Neural progenitor cell (in vitro differentiated cells): Measurements from ENCODE around the gene KLC3. TPM values are rescaled to one million over a fixed set of nuclear protein-coding genes. Genes with fewer than 3 reads are reported as not detected.

Experiments
- DNase-seq: peaks from one replicate; pipeline ENCODE4 v3.0.0-alpha.2; 2016; ENCODE audit warnings: low spot score
- H2AFZ ChIP-seq: fragments of 200-600 bp; sonication (generic); replicated peaks from 2 replicates; pipeline ENCODE4 v1.6.1; 2016; ENCODE audit warnings: antibody characterized with exemption
- H3F3A ChIP-seq: fragments of 200-600 bp; sonication (generic); 2 replicates; pipeline ENCODE4 v1.6.1; 2016; ENCODE audit warnings: antibody characterized with exemption, low read depth
- H3K27ac ChIP-seq: fragments of 200-600 bp; sonication (generic); 2 replicates; pipeline ENCODE4 v1.5.1; 2016; ENCODE audit warnings: mild to moderate bottlenecking
- H3K27me3 ChIP-seq: fragments of 200-600 bp; sonication (generic); 2 replicates; pipeline ENCODE4 v1.6.1; 2016; ENCODE audit warnings: mild to moderate bottlenecking, moderate library complexity
- H3K36me3 ChIP-seq: fragments of 200-600 bp; sonication (generic); 2 replicates; pipeline ENCODE4 v1.5.1; 2016
- H3K4me1 ChIP-seq: fragments of 200-600 bp; sonication (generic); 2 replicates; pipeline ENCODE4 v1.6.1; 2016; ENCODE audit warnings: mixed run types
- H3K4me2 ChIP-seq: fragments of 200-600 bp; sonication (generic); 2 replicates; pipeline ENCODE4 v1.6.1; 2016
- H3K4me3 ChIP-seq: fragments of 200-600 bp; sonication (generic); 2 replicates; pipeline ENCODE4 v1.5.1; 2016
- H3K79me2 ChIP-seq: fragments of 200-600 bp; sonication (generic); 2 replicates; pipeline ENCODE4 v1.6.1; 2016; ENCODE audit warnings: low read depth
- H3K9ac ChIP-seq: fragments of 200-600 bp; sonication (generic); 2 replicates; pipeline ENCODE4 v1.6.1; 2016
- H3K9me3 ChIP-seq: fragments of 200-600 bp; sonication (generic); 2 replicates; pipeline ENCODE4 v1.5.1; 2016; ENCODE audit warnings: low read depth
- H4K20me1 ChIP-seq: fragments of 200-600 bp; sonication (generic); 2 replicates; pipeline ENCODE4 v1.6.1; 2016; ENCODE audit warnings: low read depth
- H3K27ac Mint-ChIP-seq: 3 replicates; pipeline ENCODE4 v1.8.0; 2021; ENCODE audit warnings: mixed read lengths
- H3K27me3 Mint-ChIP-seq: 2 replicates; pipeline ENCODE4 v1.8.0; 2022; ENCODE audit warnings: low read depth, mild to moderate bottlenecking, inconsistent platforms, moderate library complexity, mixed read lengths; ENCODE audit not compliant: insufficient read depth
- H3K36me3 Mint-ChIP-seq: 3 replicates; pipeline ENCODE4 v1.8.0; 2021; ENCODE audit warnings: mixed read lengths
- H3K4me1 Mint-ChIP-seq: 3 replicates; pipeline ENCODE4 v1.8.0; 2021; ENCODE audit warnings: mixed read lengths
- H3K4me3 Mint-ChIP-seq: 3 replicates; pipeline ENCODE4 v1.8.0; 2021; ENCODE audit warnings: mild to moderate bottlenecking, moderate library complexity, mixed read lengths
- H3K9me3 Mint-ChIP-seq: 3 replicates; pipeline ENCODE4 v1.8.0; 2020; ENCODE audit warnings: mixed read lengths
- EZH2 ChIP-seq: fragments of 200-600 bp; sonication (generic); IDR thresholded peaks from 2 replicates; pipeline ENCODE4 v1.6.1; 2017; ENCODE audit warnings: antibody characterized with exemption, mild to moderate bottlenecking, moderate library complexity
- EZH2phosphoT487 ChIP-seq: fragments of 200-600 bp; sonication (generic); IDR thresholded peaks from 2 replicates; pipeline ENCODE4 v1.6.1; 2017; ENCODE audit warnings: antibody characterized with exemption
- total RNA-seq: library from RNA; depleted of rRNA; stranded (reverse); fragments of >200 nt; gene quantifications from 2 replicates; pipeline ENCODE4 v1.2.3, GENCODE V29; 2015; ENCODE audit warnings: low replicate concordance
- TF ChIP-seq, protein P1 (sequence below): fragments of 200-600 bp; sonication (generic); IDR thresholded peaks from 2 replicates; pipeline ENCODE4 v1.5.1; 2017; ENCODE audit warnings: antibody characterized with exemption, mild to moderate bottlenecking

KLC3 gene
- total RNA-seq, 1 donor from 2014 or later: not detected

GRCh38 chr19:45294291-45295029 is 46.1 kb upstream of the KLC3 start:
- TF ChIP-seq EZH2 (no peak), EZH2phosphoT487 (no peak)
- TF ChIP-seq, protein P1, sequence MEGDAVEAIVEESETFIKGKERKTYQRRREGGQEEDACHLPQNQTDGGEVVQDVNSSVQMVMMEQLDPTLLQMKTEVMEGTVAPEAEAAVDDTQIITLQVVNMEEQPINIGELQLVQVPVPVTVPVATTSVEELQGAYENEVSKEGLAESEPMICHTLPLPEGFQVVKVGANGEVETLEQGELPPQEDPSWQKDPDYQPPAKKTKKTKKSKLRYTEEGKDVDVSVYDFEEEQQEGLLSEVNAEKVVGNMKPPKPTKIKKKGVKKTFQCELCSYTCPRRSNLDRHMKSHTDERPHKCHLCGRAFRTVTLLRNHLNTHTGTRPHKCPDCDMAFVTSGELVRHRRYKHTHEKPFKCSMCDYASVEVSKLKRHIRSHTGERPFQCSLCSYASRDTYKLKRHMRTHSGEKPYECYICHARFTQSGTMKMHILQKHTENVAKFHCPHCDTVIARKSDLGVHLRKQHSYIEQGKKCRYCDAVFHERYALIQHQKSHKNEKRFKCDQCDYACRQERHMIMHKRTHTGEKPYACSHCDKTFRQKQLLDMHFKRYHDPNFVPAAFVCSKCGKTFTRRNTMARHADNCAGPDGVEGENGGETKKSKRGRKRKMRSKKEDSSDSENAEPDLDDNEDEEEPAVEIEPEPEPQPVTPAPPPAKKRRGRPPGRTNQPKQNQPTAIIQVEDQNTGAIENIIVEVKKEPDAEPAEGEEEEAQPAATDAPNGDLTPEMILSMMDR: no peak
- H3K27me3 ChIP-seq: no peaks in the 10 kb centered on the region
- no peaks in the 10 kb centered on the region for H3K4me1 ChIP-seq
- Mint-ChIP-seq H3K9me3 (no peaks in the 10 kb centered on the region), H3K27ac (peak overlapping the region; percentile 25), H3K4me1 (peaks cover 2% of the 10 kb centered on the region), H3K27me3 (peaks cover 5% of the 10 kb centered on the region), H3K4me3 (peak overlapping the region; percentile 10), H3K36me3 (peaks cover 30% of the 10 kb centered on the region)
- H3K9ac ChIP-seq: no peak overlapping the region
- no peaks in the 10 kb centered on the region for H4K20me1 ChIP-seq
- H3K4me2 ChIP-seq: no peak overlapping the region
- no peaks in the 10 kb centered on the region for H3K9me3 ChIP-seq
- no peak overlapping the region for H3K4me3 ChIP-seq
- H3K36me3 ChIP-seq: peaks cover 4% of the 10 kb centered on the region
- H3K27ac ChIP-seq: no peak overlapping the region
- H3F3A ChIP-seq: no peaks in the 10 kb centered on the region
- no peak overlapping the region for H2AFZ ChIP-seq
- DNase-seq: no peak
- H3K79me2 ChIP-seq: no peaks in the 10 kb centered on the region

- Mint-ChIP-seq H3K36me3 (peaks cover 30% of the 10 kb centered on the region), H3K27ac (no peak overlapping the region), H3K4me1 (peaks cover 2% of the 10 kb centered on the region), H3K4me3 (no peak overlapping the region), H3K27me3 (peaks cover 5% of the 10 kb centered on the region), H3K9me3 (no peaks in the 10 kb centered on the region)
- Histone ChIP-seq H3F3A (no peaks in the 10 kb centered on the region), H3K9ac (no peak overlapping the region), H3K27me3 (no peaks in the 10 kb centered on the region), H2AFZ (no peak overlapping the region), H3K4me3 (no peak overlapping the region), H3K9me3 (no peaks in the 10 kb centered on the region), H3K27ac (no peak overlapping the region), H3K4me2 (no peak overlapping the region), H3K79me2 (no peaks in the 10 kb centered on the region), H3K36me3 (peaks cover 4% of the 10 kb centered on the region), H4K20me1 (no peaks in the 10 kb centered on the region), H3K4me1 (no peaks in the 10 kb centered on the region)
- no peak for DNase-seq
- TF ChIP-seq EZH2: no peak
- TF ChIP-seq EZH2phosphoT487: no peak
- TF ChIP-seq, protein P1: no peak
Measured at GRCh38 chr19:45295873-45296272, 44.7 kb upstream of the KLC3 start.

DNA sequence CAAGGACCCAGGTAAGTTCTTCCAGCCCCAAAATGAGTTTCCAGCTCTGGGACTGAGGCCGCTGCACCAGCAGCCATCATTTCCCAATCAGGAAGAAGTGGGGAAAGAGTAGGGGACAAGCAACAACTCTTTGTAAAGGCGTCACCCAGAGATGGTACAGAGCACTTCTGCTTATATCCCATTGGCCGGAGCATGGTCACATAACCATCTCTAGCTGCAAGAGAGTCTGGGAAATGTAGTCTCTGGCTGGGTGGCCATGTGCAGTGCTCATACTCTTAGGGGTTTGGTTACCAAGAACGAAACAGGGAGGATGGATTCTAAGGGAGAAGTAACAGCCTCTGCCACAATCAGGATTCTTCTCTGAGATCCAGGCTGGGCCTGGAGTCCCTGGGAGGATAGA is 44.2 kb upstream of the KLC3 start:
- peaks cover 2% of the 10 kb centered on the region for H3K27me3 Mint-ChIP-seq
- H3K4me2 ChIP-seq: no peak overlapping the region
- H3K9me3 Mint-ChIP-seq: no peaks in the 10 kb centered on the region
- no peaks in the 10 kb centered on the region for H4K20me1 ChIP-seq
- H3K36me3 Mint-ChIP-seq: peaks cover 27% of the 10 kb centered on the region
- no peaks in the 10 kb centered on the region for H3F3A ChIP-seq
- H3K4me3 ChIP-seq: no peak overlapping the region
- H3K27ac Mint-ChIP-seq: no peak overlapping the region
- H3K27ac ChIP-seq: no peak overlapping the region
- no peak overlapping the region for H3K4me3 Mint-ChIP-seq
- H3K9ac ChIP-seq: no peak overlapping the region
- no peaks in the 10 kb centered on the region for H3K4me1 ChIP-seq
- peaks cover 2% of the 10 kb centered on the region for H3K4me1 Mint-ChIP-seq
- peaks cover 4% of the 10 kb centered on the region for H3K36me3 ChIP-seq
- H3K79me2 ChIP-seq: no peaks in the 10 kb centered on the region
- TF ChIP-seq EZH2: no peak
- no peak for TF ChIP-seq EZH2phosphoT487
- TF ChIP-seq, protein P1: no peak
- no peaks in the 10 kb centered on the region for H3K27me3 ChIP-seq
- H3K9me3 ChIP-seq: no peaks in the 10 kb centered on the region
- DNase-seq: no peak
- H2AFZ ChIP-seq: no peak overlapping the region
